Limb (tissue), 2 donors: ENCODE results near the gene POU2AF3.

Experiments
- DNase-seq, 2 donors: peaks; one replicate each; pipeline ENCODE4 v3.0.0-alpha.2; 2016; ENCODE audit errors: extremely low spot score in 2 of 2

Gene POU2AF3

GRCh38 chr11:111327908-111328624, 29.7 kb downstream of the POU2AF3 start:
- DNase-seq = no peak

GRCh38 chr11:111329306-111330204, 31.2 kb downstream of the POU2AF3 start:
- DNase-seq = no peak

GRCh38 chr11:111330234-111330893, 32.0 kb downstream of the POU2AF3 start:
- no peak for DNase-seq

DNA sequence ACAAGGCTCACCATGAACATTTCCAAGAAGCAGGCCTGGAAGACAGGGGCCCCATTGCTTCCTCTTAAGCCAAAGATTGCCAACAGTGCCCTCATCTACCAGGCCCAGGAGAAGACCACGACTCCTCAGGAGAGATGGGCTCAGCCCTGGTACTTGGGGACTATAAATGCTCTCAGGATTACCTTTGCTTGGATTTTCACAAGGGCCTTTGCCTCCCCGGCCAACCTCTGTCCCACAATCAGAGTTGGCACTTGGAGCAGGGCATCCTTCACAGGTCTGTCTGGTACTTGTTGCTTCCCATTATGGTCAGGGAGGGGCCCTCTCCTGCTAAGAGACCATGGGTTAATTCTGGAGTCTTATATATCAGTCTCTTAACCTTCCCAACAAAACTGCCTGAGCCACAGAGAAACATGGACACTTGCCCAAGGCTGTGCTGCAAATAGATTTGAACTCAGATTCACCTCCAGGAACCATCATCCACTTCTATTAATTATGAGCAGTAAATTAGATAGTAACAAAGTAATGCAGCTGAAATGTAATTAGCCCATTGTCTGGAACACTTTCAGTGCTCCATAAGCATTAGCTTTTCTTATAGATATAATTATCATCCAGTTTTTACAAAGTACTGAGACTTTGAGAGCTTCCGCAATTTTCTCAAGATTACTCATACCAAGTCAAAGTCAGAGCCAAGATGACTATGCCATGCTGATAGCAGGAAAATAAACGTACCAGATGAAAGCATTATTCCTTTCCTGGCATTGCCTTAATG, 33.5 kb downstream of the POU2AF3 start:
- DNase-seq = no peak

DNA sequence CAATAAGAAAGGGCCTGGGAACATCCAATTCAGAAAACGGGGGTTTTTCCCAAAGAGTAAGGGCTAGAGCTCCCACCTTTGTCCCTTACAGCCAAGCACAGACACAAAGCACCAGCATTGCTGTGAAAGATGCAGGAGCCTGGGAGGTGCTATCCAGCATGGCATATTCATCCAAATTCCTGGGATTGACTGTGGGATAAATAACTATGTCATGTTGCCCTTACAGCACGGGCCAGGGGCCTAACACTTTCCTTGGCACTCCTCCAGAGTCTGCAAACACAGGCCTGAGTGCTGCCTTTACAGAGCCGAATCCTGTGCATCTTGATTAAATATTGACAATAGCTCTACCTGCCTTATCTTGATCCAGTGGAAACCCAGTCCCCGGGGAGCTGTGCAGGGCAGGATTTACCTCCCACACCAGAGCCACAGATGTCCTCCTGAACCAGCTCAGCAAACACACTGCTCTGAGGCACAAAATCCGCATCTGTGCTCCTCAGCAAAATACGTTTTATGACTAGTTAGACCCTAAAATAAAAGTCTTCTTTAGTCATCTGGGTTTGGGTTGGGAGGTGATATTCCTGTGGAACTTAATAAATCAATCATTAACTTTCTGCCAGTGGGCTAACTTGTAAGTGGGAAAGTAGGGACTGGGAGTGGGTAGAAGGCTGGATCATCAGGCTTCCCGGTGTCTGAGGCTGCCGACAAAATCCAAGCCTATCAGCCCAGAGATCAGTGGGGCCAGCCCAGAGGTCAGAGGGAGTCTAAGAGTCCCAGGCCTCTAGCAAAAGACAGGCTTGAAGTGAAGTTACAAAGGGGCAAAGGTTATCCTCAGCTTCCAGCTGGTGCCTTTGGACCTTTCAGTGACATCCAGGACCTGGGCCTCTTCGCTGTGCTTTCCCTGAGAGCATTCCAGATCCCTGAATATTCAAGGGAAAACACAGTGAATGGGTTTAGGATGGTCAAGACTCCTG, 36.5 kb downstream of the POU2AF3 start:
- DNase-seq = no peak

- DNase-seq = no peak
These were observed 37.2 kb downstream of the POU2AF3 start for GRCh38 chr11:111335549-111335948.

GRCh38 chr11:111336062-111336461, 37.7 kb downstream of the POU2AF3 start:
- DNase-seq = no peak

- DNase-seq = no peak
These were observed 38.4 kb downstream of the POU2AF3 start for GRCh38 chr11:111336582-111337256.

DNA sequence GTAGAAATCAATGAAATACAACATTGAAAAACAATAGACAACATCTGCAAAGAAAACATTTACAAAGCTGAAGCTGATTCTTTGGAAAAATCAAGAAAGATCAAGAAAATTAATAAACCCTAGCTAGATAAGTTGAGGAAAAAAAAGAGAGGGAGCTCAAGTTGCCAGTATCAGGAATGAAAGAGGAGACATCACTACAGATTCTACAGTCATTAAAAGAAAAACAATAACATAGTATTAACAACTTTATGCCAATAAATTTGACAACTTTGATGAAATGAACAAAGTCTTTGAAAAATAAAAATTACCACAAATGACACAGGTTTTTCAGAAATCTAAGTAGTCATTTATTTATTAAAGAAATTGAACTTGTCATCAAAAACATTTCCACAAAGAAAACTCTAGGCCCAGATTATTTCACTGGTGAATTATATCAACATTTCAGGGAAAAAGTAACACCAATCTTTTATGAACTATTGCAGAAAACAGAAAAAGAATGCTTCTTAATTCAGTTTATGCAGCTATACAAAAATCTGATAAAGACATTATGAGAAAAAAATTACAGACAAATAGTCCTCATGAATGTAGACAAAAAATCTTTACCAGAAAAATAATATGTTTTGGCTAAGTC, 41.5 kb downstream of the POU2AF3 start:
- no peak for DNase-seq

DNA sequence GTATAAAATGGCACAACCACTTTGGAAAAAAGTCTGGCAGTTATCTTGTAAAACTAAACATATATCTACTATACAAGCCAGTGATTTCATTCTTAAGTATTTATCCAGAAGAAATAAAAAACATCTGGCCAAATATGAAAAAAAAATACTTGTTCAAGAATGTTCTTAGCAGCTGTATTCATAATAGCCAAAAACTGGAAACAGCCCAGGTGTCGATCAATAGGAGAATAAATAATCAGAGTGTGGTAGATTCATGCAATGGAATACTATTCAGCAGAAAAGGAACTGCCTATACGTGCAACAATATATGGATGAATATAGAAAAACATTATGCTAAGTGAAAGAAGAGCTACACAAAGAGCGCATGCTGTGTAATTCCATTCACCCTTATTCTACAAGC, 44.0 kb downstream of the POU2AF3 start:
- DNase-seq = no peak

GRCh38 chr11:111344032-111344431, 45.7 kb downstream of the POU2AF3 start:
- no peak for DNase-seq

DNA sequence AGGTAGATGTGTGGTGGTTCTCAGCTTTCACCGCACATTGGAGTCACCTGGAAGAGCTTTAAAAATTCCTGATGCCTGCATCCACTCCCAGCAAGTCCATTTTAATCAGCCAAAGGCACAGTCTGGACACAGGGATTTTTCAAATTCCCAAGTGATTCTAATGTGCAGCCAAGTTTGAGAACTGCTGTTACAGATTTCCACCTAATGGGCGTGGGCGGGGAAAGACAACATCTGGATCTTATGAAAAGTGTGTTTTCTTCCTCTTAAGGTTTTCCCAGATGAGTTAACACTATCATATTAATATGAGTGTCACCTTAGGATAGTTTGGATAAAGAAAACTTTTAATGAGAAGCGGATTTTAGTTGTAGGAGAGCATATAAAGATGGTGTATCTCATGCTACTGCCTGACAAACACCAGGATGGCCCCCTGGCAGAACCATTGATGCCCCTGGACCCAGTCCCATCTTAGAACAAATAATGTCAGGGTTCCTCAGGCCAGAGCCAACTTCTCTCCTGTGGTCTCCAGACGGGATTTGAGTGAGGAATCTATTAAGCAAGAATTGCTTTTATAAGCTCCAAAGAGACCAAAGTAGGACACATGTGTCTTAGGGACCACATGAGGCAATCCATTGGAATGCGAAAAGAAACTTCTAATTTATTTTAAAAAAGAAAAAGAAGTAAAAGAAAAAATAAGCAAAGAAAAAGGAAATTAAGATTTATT, 48.8 kb downstream of the POU2AF3 start:
- no peak for DNase-seq

DNA sequence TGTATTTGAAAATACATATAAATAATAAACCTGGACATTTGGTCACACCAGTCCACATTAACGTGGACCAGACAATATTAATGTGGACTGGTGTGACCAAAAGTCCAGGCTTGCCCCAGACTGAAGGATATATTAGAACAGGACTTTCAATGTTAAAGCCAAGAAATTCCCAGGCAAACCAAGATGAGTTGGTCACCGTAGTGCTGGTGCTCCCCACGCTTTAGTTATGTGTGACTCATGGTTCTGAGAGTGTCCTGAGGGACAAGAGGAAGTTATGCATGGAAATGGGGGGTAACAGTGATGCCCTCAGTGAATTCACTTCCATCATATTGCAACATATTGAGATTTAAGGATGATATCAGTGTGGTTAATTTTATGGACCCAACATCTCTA, 49.4 kb downstream of the POU2AF3 start:
- DNase-seq = no peak

DNA sequence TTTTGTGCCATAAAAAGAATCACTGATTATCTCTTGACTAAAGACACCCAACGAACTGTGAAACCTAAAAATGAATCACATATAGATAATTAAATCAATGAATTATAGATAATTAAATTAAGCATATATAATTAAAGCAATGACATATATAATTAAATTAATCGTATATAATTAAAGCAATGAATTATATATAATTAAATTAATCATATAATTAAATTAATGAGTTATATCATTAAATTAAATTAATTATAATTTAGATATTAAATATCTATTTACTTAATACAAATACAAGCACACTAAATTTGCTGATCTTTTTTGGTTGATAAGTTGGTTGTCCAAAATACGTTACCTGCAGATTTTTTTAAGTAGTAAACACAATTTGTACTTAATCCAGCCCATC, 49.8 kb downstream of the POU2AF3 start:
- no peak for DNase-seq

GRCh38 chr11:111349191-111349695, 50.9 kb downstream of the POU2AF3 start:
- DNase-seq = no peak

DNA sequence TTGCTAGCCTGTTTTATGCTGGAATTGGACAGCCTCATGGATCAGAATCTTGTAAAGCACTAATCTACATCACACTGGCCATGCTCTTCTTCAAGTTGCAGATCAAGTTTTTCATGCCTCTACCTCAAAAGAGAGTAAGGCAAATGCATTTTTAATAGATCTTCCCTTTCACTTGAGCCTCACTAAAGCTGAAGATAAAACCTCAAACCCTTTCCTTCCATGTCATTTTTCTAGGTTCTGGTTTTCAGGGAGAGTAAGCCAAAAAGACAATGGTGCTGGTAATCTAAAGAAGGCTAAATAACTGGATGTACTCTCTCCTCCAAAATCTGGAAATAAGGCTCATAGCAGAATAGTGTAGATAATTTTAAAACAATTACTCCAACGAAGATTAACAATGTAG, 52.5 kb downstream of the POU2AF3 start:
- no peak for DNase-seq

DNA sequence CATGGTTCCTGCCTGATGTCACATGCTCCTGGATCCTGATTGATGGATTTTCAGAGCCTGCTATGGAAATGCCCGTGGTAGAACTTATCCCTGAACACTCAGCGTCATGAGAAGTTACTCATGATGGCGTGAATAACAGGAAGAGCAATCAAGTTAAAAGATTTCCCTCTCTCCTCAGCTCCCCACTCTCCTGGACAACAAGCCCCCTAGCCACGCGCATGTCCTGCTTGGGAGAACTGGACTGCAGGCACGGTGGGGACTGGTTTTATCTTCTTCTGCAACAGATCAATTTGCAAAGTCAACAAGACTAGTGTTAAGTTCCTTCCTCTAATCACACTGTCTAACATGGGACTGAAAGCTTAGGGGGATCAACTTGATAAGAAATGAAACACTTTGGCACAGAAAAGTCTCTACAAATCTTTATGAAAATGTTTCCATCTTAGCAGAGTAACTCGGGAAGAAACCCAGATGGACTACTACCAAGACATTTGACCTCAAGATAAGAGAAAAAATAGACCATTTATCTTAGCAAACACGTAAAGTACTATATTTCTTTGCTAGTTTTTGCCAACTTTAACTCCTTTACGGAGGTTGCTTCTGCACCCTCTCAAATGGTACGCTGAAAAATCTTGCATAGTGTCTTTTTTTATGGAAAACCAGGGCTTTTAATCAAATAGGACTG, 53.2 kb downstream of the POU2AF3 start:
- no peak for DNase-seq

DNA sequence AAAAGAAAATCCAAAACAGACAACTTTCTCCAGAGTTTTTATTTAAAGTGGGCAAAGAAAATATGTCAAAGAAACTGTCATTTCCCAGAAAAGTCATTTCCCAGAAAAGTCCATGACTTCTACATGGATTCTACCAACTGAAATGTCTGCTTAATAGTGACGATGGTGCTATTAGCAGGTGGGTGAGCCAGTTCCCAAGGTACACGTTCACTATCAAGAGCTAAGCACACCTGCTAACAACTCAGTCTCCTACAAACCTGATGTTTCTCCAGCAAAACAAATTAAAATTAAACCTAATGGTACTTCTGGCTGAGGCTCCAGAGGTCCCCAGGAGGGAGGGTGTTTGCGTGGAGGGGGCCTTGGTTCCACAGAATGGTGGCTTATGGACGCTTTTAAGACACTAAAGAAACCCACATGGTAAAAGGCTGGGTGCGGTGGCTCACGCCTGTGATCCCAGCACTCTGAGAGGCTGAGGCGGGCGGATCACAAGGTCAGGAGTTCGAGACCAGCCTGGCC, 53.9 kb downstream of the POU2AF3 start:
- no peak for DNase-seq
